Measurements from ENCODE around the gene RNF5.

DNA sequence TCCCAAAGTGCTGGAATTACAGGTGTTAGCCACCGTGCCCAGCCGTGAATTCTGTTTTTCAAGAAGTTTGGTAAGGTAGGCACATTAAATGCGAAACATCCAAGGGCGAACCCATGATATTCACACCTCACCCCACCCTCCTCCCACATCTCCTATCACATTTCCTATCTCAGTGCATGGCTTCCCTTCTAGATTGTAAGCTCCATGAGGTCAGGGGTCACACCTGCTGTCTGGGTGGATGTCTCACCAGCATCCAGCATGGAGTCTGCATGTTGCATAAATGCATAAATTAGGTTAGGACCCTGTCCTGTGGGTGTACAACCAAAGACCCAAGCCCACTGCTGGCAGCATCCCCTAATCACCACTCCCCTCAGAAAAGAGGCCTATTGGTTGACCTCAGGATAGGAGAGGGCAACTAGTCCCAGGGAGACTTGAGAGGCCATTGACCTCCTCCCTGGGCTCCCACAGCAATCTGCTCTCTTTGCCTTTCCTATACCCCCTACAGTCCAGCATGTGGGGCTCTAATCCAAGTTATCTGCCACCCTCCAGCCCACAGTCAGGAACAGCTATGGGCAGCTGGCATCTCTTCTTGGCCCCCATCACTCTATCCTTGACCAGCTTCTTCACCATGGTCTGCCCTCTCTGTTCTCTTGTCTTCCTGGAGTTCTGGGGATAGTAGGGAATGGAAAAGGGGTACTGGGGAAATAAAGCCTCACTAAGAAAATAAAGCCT, 30.6 kb upstream of the RNF5 start:
- no peak for TF ChIP-seq POLR2A (IDR thresholded peaks at IDR 0.05)
- TF ChIP-seq, protein P1, sequence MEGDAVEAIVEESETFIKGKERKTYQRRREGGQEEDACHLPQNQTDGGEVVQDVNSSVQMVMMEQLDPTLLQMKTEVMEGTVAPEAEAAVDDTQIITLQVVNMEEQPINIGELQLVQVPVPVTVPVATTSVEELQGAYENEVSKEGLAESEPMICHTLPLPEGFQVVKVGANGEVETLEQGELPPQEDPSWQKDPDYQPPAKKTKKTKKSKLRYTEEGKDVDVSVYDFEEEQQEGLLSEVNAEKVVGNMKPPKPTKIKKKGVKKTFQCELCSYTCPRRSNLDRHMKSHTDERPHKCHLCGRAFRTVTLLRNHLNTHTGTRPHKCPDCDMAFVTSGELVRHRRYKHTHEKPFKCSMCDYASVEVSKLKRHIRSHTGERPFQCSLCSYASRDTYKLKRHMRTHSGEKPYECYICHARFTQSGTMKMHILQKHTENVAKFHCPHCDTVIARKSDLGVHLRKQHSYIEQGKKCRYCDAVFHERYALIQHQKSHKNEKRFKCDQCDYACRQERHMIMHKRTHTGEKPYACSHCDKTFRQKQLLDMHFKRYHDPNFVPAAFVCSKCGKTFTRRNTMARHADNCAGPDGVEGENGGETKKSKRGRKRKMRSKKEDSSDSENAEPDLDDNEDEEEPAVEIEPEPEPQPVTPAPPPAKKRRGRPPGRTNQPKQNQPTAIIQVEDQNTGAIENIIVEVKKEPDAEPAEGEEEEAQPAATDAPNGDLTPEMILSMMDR (IDR thresholded peaks at IDR 0.05 in 4 of 5, conservative IDR thresholded peaks at IDR 0.05 in 1 of 5), result no peak

All from gastrocnemius medialis (tissue), 4 donors.